GM12801 (cell line): Measurements from ENCODE around the gene CAPN5.

Experiments
- TF ChIP-seq, protein P1 (sequence below): IDR thresholded peaks from one replicate; pipeline ENCODE4 v1.5.1; 2011; ENCODE audit warnings: control low read depth; ENCODE audit not compliant: insufficient read length; ENCODE audit errors: extremely low read depth

Gene CAPN5

GRCh38 chr11:77129842-77130756 is 63.3 kb downstream of the CAPN5 start:
- TF ChIP-seq, protein P1, sequence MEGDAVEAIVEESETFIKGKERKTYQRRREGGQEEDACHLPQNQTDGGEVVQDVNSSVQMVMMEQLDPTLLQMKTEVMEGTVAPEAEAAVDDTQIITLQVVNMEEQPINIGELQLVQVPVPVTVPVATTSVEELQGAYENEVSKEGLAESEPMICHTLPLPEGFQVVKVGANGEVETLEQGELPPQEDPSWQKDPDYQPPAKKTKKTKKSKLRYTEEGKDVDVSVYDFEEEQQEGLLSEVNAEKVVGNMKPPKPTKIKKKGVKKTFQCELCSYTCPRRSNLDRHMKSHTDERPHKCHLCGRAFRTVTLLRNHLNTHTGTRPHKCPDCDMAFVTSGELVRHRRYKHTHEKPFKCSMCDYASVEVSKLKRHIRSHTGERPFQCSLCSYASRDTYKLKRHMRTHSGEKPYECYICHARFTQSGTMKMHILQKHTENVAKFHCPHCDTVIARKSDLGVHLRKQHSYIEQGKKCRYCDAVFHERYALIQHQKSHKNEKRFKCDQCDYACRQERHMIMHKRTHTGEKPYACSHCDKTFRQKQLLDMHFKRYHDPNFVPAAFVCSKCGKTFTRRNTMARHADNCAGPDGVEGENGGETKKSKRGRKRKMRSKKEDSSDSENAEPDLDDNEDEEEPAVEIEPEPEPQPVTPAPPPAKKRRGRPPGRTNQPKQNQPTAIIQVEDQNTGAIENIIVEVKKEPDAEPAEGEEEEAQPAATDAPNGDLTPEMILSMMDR, result no peak

- TF ChIP-seq, protein P1, result no peak
Measured at GRCh38 chr11:77130763-77131513, 64.2 kb downstream of the CAPN5 start.

GRCh38 chr11:77131560-77131959 is 64.8 kb downstream of the CAPN5 start:
- TF ChIP-seq, protein P1, result no peak

- TF ChIP-seq, protein P1, result no peak
Measured at GRCh38 chr11:77135069-77135468, 68.3 kb downstream of the CAPN5 start.

DNA sequence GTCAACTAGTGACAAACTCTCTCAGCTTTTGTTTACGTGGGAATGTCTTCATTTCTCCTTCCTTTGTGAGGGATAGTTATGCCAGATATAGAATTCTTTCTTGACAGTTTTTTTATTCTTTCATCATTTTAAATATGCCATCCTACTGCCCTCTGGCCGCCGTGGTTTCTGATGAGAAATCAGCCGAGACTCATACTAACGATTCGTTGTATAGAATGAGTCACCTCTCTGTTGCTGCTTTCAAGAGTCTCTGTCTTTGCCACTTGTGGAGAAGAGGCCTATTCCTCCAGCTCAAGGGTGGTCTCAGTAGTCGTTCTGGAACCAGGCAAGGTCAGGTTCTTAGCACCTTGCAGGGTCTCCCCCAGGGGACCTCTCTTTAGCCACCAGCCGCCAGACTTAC is 69.3 kb downstream of the CAPN5 start:
- TF ChIP-seq, protein P1, result no peak

DNA sequence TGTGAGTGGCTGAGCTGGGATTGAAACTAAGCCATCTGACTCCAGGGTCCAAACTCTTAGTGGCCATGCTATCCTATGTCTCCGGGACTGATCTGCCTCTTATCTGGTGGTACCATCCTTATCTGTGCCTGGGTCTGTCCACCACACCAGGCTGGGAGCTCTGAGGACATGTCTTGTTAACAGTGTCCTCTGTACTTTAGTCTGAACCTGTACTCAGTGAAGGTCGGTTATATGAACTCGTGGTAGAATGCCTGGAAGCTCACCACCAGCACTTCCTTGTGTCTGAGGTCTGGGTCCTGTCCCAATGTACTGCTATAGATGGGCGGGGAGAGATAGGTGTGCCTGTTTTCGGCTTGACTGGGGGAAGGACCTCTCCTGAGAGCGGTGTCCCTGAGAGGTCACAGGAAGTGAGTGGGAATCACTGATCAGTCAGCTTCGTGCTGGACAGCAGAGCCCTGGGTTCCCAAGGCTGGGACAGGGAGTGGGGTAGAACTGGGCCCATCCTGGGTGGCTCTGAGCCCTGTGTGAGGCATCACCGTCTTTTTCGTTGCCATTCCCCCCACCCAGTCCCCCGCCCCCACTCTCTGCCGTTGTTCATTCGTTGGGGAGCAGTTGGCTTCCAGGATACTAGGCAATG is 70.1 kb downstream of the CAPN5 start:
- TF ChIP-seq, protein P1, result no peak

GRCh38 chr11:77137421-77137820 is 70.7 kb downstream of the CAPN5 start:
- TF ChIP-seq, protein P1, result no peak
